Uterus (tissue), 2 donors: Measurements from ENCODE around the gene RPS15.

ENCODE experiments used
- POLR2A ChIP-seq, 2 donors: fragments of 450-650 bp; IDR thresholded peaks; one replicate each; pipeline ENCODE4 v1.6.1; 2016; ENCODE audit warnings: antibody characterized with exemption in 2 of 2, mild to moderate bottlenecking in 1 of 2, moderate library complexity in 1 of 2
- TF ChIP-seq, protein P1 (sequence below), 4 experiments: fragments of 200-600 bp in 2 of 4; fragments of 450-650 bp in 2 of 4; sonication (generic) in 2 of 4; IDR thresholded peaks; one replicate each; pipeline ENCODE4 v1.5.1; 2016 to 2019; ENCODE audit warnings: antibody characterized with exemption in 4 of 4, mild to moderate bottlenecking in 2 of 4, moderate library complexity in 1 of 4

GRCh38 chr19:1397838-1398237 is 40.4 kb upstream of the RPS15 start:
- TF ChIP-seq, protein P1, sequence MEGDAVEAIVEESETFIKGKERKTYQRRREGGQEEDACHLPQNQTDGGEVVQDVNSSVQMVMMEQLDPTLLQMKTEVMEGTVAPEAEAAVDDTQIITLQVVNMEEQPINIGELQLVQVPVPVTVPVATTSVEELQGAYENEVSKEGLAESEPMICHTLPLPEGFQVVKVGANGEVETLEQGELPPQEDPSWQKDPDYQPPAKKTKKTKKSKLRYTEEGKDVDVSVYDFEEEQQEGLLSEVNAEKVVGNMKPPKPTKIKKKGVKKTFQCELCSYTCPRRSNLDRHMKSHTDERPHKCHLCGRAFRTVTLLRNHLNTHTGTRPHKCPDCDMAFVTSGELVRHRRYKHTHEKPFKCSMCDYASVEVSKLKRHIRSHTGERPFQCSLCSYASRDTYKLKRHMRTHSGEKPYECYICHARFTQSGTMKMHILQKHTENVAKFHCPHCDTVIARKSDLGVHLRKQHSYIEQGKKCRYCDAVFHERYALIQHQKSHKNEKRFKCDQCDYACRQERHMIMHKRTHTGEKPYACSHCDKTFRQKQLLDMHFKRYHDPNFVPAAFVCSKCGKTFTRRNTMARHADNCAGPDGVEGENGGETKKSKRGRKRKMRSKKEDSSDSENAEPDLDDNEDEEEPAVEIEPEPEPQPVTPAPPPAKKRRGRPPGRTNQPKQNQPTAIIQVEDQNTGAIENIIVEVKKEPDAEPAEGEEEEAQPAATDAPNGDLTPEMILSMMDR (IDR thresholded peaks at IDR 0.05): no peak
- no peak for TF ChIP-seq POLR2A (IDR thresholded peaks at IDR 0.05)
